Activated CD4-positive, CD25-positive, alpha-beta regulatory T cell treated with anti-CD3 and anti-CD28 coated beads, Interleukin-2, amount 50 U/mL, for 72 hours (primary cell): ENCODE results near the gene APPL2.

ENCODE experiments used
- DNase-seq: peaks from one replicate; pipeline ENCODE4 v3.0.0; 2021

APPL2 gene

GRCh38 chr12:105221583-105222283 lies 14.2 kb downstream of the APPL2 start:
- no peak for DNase-seq

GRCh38 chr12:105220929-105221290 lies 15.1 kb downstream of the APPL2 start:
- no peak for DNase-seq

- no peak for DNase-seq
These were observed 15.6 kb downstream of the APPL2 start for GRCh38 chr12:105220150-105220928.

- no peak for DNase-seq
These were observed 16.5 kb downstream of the APPL2 start for GRCh38 chr12:105219261-105220028.

GRCh38 chr12:105218434-105218833 lies 17.5 kb downstream of the APPL2 start:
- DNase-seq: no peak

- DNase-seq: no peak
These were observed 21.2 kb downstream of the APPL2 start for GRCh38 chr12:105214670-105215375.

- no peak for DNase-seq
These were observed 21.8 kb downstream of the APPL2 start for GRCh38 chr12:105214148-105214547.

- no peak for DNase-seq
These were observed 23.5 kb downstream of the APPL2 start for GRCh38 chr12:105212438-105212837.

- no peak for DNase-seq
These were observed 26.9 kb downstream of the APPL2 start for GRCh38 chr12:105209091-105209490.

GRCh38 chr12:105206686-105207374 lies 29.1 kb downstream of the APPL2 start:
- no peak for DNase-seq

- DNase-seq: no peak
These were observed 30.5 kb downstream of the APPL2 start for GRCh38 chr12:105205322-105206048.

GRCh38 chr12:105204916-105205315 lies 31.1 kb downstream of the APPL2 start:
- no peak for DNase-seq

- DNase-seq: no peak
These were observed 31.8 kb downstream of the APPL2 start for GRCh38 chr12:105204127-105204526.

GRCh38 chr12:105202202-105202601 lies 33.8 kb downstream of the APPL2 start:
- DNase-seq: no peak

- DNase-seq: no peak
These were observed 34.7 kb downstream of the APPL2 start for GRCh38 chr12:105201299-105201698.

- DNase-seq: no peak
These were observed 35.6 kb downstream of the APPL2 start for GRCh38 chr12:105200385-105200784.

- no peak for DNase-seq
These were observed 37.0 kb downstream of the APPL2 start for GRCh38 chr12:105198961-105199360.

GRCh38 chr12:105196090-105196489 lies 39.9 kb downstream of the APPL2 start:
- DNase-seq: no peak

GRCh38 chr12:105194947-105195346 lies 41.0 kb downstream of the APPL2 start:
- no peak for DNase-seq

- no peak for DNase-seq
These were observed 43.2 kb downstream of the APPL2 start for GRCh38 chr12:105192624-105193225.

- no peak for DNase-seq
These were observed 45.4 kb downstream of the APPL2 start for GRCh38 chr12:105190530-105190929.
